Measurements from ENCODE around the gene TMEM238L. TPM values are rescaled to one million over a fixed set of nuclear protein-coding genes. Genes with fewer than 3 reads are reported as not detected.

TMEM238L gene
- total and polyA plus RNA-seq, 2 of the 8 experiments (the other 6 are each of a cell fraction or from before 2014, with no cell fraction given), result not detected

DNA sequence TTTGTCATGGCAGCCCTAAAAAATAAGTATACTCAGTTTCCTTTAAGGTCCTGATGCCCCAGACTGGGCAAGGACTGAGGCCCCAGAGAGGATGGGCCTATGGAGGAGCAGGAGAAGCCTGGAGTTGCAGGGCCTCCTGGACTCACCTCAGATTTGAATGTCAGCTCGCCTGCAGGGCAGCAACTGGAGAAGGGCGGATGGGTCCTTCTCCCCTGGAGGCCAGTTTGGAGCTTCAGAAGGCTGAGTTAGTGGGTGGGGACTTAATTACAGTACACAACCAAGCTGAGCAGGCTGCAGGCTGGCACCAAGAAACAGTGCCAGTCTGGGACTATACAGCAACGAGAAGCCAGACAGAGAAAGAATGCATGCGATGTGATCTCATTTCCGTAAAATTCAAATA lies 27.8 kb upstream of the TMEM238L start:
- Histone ChIP-seq H4K8ac (ENCODE audit: extremely low read depth, insufficient read depth, low read length) (no peak overlapping the region), H2BK5ac (ENCODE audit: low read depth, low read length) (no peak overlapping the region), H2BK12ac (ENCODE audit: low read depth, low read length) (peak overlapping the region; percentile 12; the same call in 1 of the 2 replicates), H3K23ac (ENCODE audit: insufficient read length) (no peak overlapping the region), H3K79me2 (ENCODE audit: control insufficient read depth in 1 of 2, insufficient read depth in 2 of 2, low read length in 2 of 2) (no peaks in the 10 kb centered on the region), H3K4me2 (ENCODE audit: insufficient read depth in 1 of 2, low read depth in 2 of 2, low read length in 2 of 2) (no peak overlapping the region), H2AFZ (ENCODE audit: low read length) (no peak overlapping the region), H3K14ac (ENCODE audit: insufficient read length) (no peak overlapping the region), H3K36me3 (ENCODE audit: control insufficient read depth in 2 of 4, insufficient read depth in 4 of 4, low read length in 3 of 4) (no peaks in the 10 kb centered on the region), H2BK120ac (replicated peaks; ENCODE audit: low read depth, low read length) (no peak overlapping the region), H3K4ac (replicated peaks; ENCODE audit: insufficient read length, low read depth, low read length) (no peak overlapping the region), H3K18ac (ENCODE audit: extremely low read depth, low read length) (no peak overlapping the region), H4K91ac (replicated peaks; ENCODE audit: insufficient read length, low read length) (no peak overlapping the region), H3K56ac (replicated peaks; ENCODE audit: insufficient read length, low read depth, low read length) (no peak overlapping the region), H4K5ac (ENCODE audit: insufficient read length, low read depth, low read length) (no peak overlapping the region), H4K20me1 (replicated peaks in 1 of 2; ENCODE audit: control insufficient read depth in 1 of 2, insufficient read depth in 2 of 2, low read length in 2 of 2) (no peaks in the 10 kb centered on the region), H3K27me3 (replicated peaks in 1 of 4; ENCODE audit: control insufficient read depth in 3 of 4, extremely low read depth in 1 of 4, insufficient read depth in 3 of 4, low read length in 3 of 4) (peaks cover 0 to 2% (median 0%) of the 10 kb centered on the region in 4 experiments; a peak in 1 of 7 replicates), H3K9ac (replicated peaks in 1 of 4; ENCODE audit: extremely low read depth in 1 of 4, low read depth in 3 of 4, low read length in 3 of 4) (no peak overlapping the region), H3K27ac (ENCODE audit: low read depth, low read length) (no peak overlapping the region), H3K4me3 (ENCODE audit: extremely low read depth in 1 of 4, insufficient read depth in 2 of 4, low read depth in 3 of 4, low read length in 4 of 4) (no peak overlapping the region), H3K23me2 (ENCODE audit: low read depth, low read length) (no peaks in the 10 kb centered on the region), H3K9me3 (ENCODE audit: insufficient read depth in 2 of 2, low read depth in 1 of 2, low read length in 1 of 2) (no peaks in the 10 kb centered on the region), H3K79me1 (ENCODE audit: low read depth, low read length) (no peaks in the 10 kb centered on the region), H2BK15ac (ENCODE audit: low read length) (no peak overlapping the region), H3K4me1 (replicated peaks in 1 of 4; ENCODE audit: control insufficient read depth in 3 of 4, insufficient read depth in 4 of 4, low read length in 3 of 4) (peaks cover 3 to 13% (median 4%) of the 10 kb centered on the region in 4 experiments; a peak in 5 of 7 replicates), H2AK5ac (ENCODE audit: low read depth, low read length) (no peak overlapping the region), H2BK20ac (ENCODE audit: low read length) (0 out of 2 replicates have a peak overlapping the region, but pooled peaks have one; percentile 18)
- FAIRE-seq (no peak), DNase-seq (ENCODE audit: low read depth in 1 of 2, low spot score in 2 of 2) (no peak)
- CTCF ChIA-PET (ENCODE audit: partially characterized antibody), result interaction anchor here (1.2 to 1.9 kb wide), 3 partner anchors 8 to 13 kb away, joined by 3 to 6 read pairs (median 5); no protein-coding TSS in a partner anchor
- POLR2A ChIA-PET (ENCODE audit: partially characterized antibody), result interaction anchor here (2.3 kb wide), 1 partner anchor 41 kb away, joined by 7 read pairs; no protein-coding TSS in a partner anchor
- TF ChIP-seq SRF (IDR thresholded peaks at IDR 0.05; ENCODE audit: low read depth, low read length) (no peak), POU5F1 (IDR thresholded peaks at IDR 0.05; ENCODE audit: low read depth, low read length) (no peak), GTF2F1 (IDR thresholded peaks at IDR 0.05; ENCODE audit: borderline replicate concordance, low read depth, low read length) (no peak), TAF7 (optimal IDR thresholded peaks at IDR 0.05; ENCODE audit: borderline replicate concordance, low read depth, low read length) (no peak), SIRT6 (IDR thresholded peaks at IDR 0.05; ENCODE audit: low read length) (no peak), EZH2 (IDR thresholded peaks at IDR 0.05; ENCODE audit: low read depth, low read length, severe bottlenecking) (no peak), BRCA1 (IDR thresholded peaks at IDR 0.05; ENCODE audit: low read depth, low read length) (no peak), RXRA (IDR thresholded peaks at IDR 0.05; ENCODE audit: insufficient read depth, low read depth, low read length) (no peak)
- WGBS, 2 experiments (ENCODE audit: extremely low coverage in 1 of 2, insufficient coverage in 1 of 2, insufficient read length in 1 of 2, insufficient replicate concordance in 2 of 2, low coverage in 1 of 2, low lambda C conversion rate in 2 of 2, missing lambda C conversion rate in 1 of 2), result 95% methylated on average over 5 of the region's 5 CpGs; no CpG with 5 or more reads in 1 of the 2 experiments
